H1 (cell line): ENCODE measurements around the gene LGALS16. TPM values are rescaled to one million over a fixed set of nuclear protein-coding genes. Genes with fewer than 3 reads are reported as not detected.

ENCODE experiments used
- EP300 ChIP-seq, 2 experiments: IDR thresholded peaks; 1 replicate in 1 of 2; 2 replicates in 1 of 2; pipeline ENCODE4 v1.6.1; 2011 to 2012; ENCODE audit warnings: low read depth in 2 of 2, low read length in 2 of 2, mild to moderate bottlenecking in 2 of 2, borderline replicate concordance in 1 of 2, inconsistent platforms in 1 of 2, moderate library complexity in 1 of 2
- POU5F1 ChIP-seq: IDR thresholded peaks from 2 replicates; pipeline ENCODE4 v1.6.1; 2011; ENCODE audit warnings: low read depth, mild to moderate bottlenecking, low read length, moderate library complexity
- SP4 ChIP-seq: IDR thresholded peaks from 2 replicates; pipeline ENCODE4 v1.6.1; 2012; ENCODE audit warnings: low read length, inconsistent platforms
- polyA plus RNA-seq, 7 experiments: library from polyadenylated mRNA; depleted of rRNA in 3 of 7; stranded (reverse) in 5 of 7; unstranded in 2 of 7; fragments of >200 nt in 5 of 7; fragments of 200-250 nt in 2 of 7; gene quantifications; 1 replicate in 5 of 7; 2 replicates in 1 of 7; 4 replicates in 1 of 7; pipeline versions ENCODE4 v1.2.1 to v1.2.3, GENCODE V29; 2011 to 2013; ENCODE audit warnings: missing spikeins in 2 of 7, mixed read lengths in 2 of 7
- total RNA-seq: library from RNA; stranded (reverse); fragmentation: NEBNext Ultra II Directional; extraction: Animal tissue kit (Norgen Biotek cat#: 25700); gene quantifications from 2 replicates; pipeline ENCODE4 v1.2.1, GENCODE V29; 2021

The LGALS16 gene
- total and polyA plus RNA-seq, 2 of the 8 experiments (the other 6 are each of a cell fraction or from before 2014, with no cell fraction given), result not detected

- TF ChIP-seq EP300 (IDR thresholded peaks at IDR 0.05; ENCODE audit: borderline replicate concordance in 1 of 2, low read depth in 2 of 2, low read length in 2 of 2) (no peak), POU5F1 (no peak), SP4 (no peak)
Measured at GRCh38 chr19:39701291-39701690, 45.6 kb downstream of the LGALS16 start (continued).
